MM.1S (cell line): ENCODE measurements around the gene NTN4.

Experiments used
- DNase-seq: peaks from one replicate; pipeline ENCODE4 v3.0.0-alpha.2; 2015
- H2AFZ ChIP-seq: fragments of 300-600 bp; sonication (generic); 2 replicates; pipeline ENCODE4 v1.6.0; 2016; ENCODE audit warnings: antibody characterized with exemption, low read length
- H3F3A ChIP-seq: fragments of 300-600 bp; sonication (generic); 2 replicates; pipeline ENCODE4 v1.6.1; 2016; ENCODE audit warnings: mild to moderate bottlenecking, antibody characterized with exemption, low read length, moderate library complexity, mixed read lengths; ENCODE audit not compliant: insufficient read depth
- H3K27ac ChIP-seq: fragments of 300-600 bp; sonication (generic); 2 replicates; pipeline ENCODE4 v1.5.1; 2016; ENCODE audit warnings: mild to moderate bottlenecking, low read length
- H3K27me3 ChIP-seq: fragments of 300-600 bp; sonication (generic); replicated peaks from 2 replicates; pipeline ENCODE4 v1.6.0; 2016; ENCODE audit warnings: low read length; ENCODE audit not compliant: insufficient read depth
- H3K36me3 ChIP-seq: fragments of 300-600 bp; sonication (generic); replicated peaks from 2 replicates; pipeline ENCODE4 v1.6.1; 2016; ENCODE audit warnings: mild to moderate bottlenecking, low read length, mixed read lengths; ENCODE audit not compliant: insufficient read depth
- H3K4me1 ChIP-seq: fragments of 300-600 bp; sonication (generic); 2 replicates; pipeline ENCODE4 v1.6.1; 2016; ENCODE audit warnings: low read length, mixed read lengths
- H3K4me2 ChIP-seq: fragments of 300-600 bp; sonication (generic); 2 replicates; pipeline ENCODE4 v1.6.0; 2016; ENCODE audit warnings: low read depth, low read length
- H3K4me3 ChIP-seq: fragments of 300-600 bp; sonication (generic); 2 replicates; pipeline ENCODE4 v1.5.1; 2016; ENCODE audit warnings: low read length, mixed read lengths
- H3K79me2 ChIP-seq: fragments of 300-600 bp; sonication (generic); 2 replicates; pipeline ENCODE4 v1.6.1; 2016; ENCODE audit warnings: mixed run types, low read length, mixed read lengths
- H3K9ac ChIP-seq: fragments of 300-600 bp; sonication (generic); 2 replicates; pipeline ENCODE4 v1.6.1; 2016; ENCODE audit warnings: low read length, mixed read lengths
- H3K9me2 ChIP-seq: fragments of 300-600 bp; sonication (generic); replicated peaks from 2 replicates; pipeline ENCODE4 v1.6.1; 2016; ENCODE audit warnings: mild to moderate bottlenecking, low read length, mixed read lengths; ENCODE audit not compliant: insufficient read depth
- H3K9me3 ChIP-seq: fragments of 300-600 bp; sonication (generic); replicated peaks from 2 replicates; pipeline ENCODE4 v1.6.1; 2016; ENCODE audit warnings: mild to moderate bottlenecking, low read length, mixed read lengths; ENCODE audit not compliant: insufficient read depth
- H4K20me1 ChIP-seq: fragments of 300-600 bp; sonication (generic); 2 replicates; pipeline ENCODE4 v1.6.1; 2016; ENCODE audit warnings: mild to moderate bottlenecking, low read length, moderate library complexity, mixed read lengths; ENCODE audit not compliant: insufficient read depth
- CTCF ChIP-seq: fragments of 300-600 bp; sonication (generic); IDR thresholded peaks from 2 replicates; pipeline ENCODE4 v1.5.1; 2016; ENCODE audit warnings: antibody characterized with exemption, low read length, mixed read lengths
- EZH2 ChIP-seq: fragments of 300-600 bp; sonication (generic); optimal IDR thresholded peaks from 2 replicates; pipeline ENCODE3; 2017; ENCODE audit warnings: low read depth, mild to moderate bottlenecking, antibody characterized with exemption, low read length, mixed read lengths
- EZH2phosphoT487 ChIP-seq: fragments of 300-600 bp; sonication (generic); IDR thresholded peaks from 2 replicates; pipeline ENCODE4 v1.6.1; 2018; ENCODE audit warnings: antibody characterized with exemption, low read length

The NTN4 gene

GRCh38 chr12:95796225-95796981 lies 5.8 kb upstream of the NTN4 start:
- no peak for TF ChIP-seq EZH2phosphoT487
- TF ChIP-seq EZH2: no peak
- TF ChIP-seq CTCF: no peak
- Histone ChIP-seq H3K9me3 (no peaks in the 10 kb centered on the region), H3K9ac (no peak overlapping the region), H3F3A (no peaks in the 10 kb centered on the region), H3K79me2 (no peaks in the 10 kb centered on the region), H3K4me3 (no peak overlapping the region), H3K27me3 (peaks cover 17% of the 10 kb centered on the region), H3K9me2 (no peaks in the 10 kb centered on the region), H3K27ac (no peak overlapping the region), H4K20me1 (no peaks in the 10 kb centered on the region), H3K36me3 (no peaks in the 10 kb centered on the region), H2AFZ (no peak overlapping the region), H3K4me2 (no peak overlapping the region), H3K4me1 (peaks cover 6% of the 10 kb centered on the region; the same call in 1 of the 2 replicates)
- DNase-seq: peak; percentile 19

GRCh38 chr12:95790917-95791849 lies 619 bp upstream of the NTN4 start:
- no peaks in the 10 kb centered on the region for H3K9me2 ChIP-seq
- no peak overlapping the region for H3K9ac ChIP-seq
- 0 out of 2 replicates have a peak overlapping the region, but pooled peaks have one; percentile 14 for H3K4me2 ChIP-seq
- H3K36me3 ChIP-seq: no peaks in the 10 kb centered on the region
- no peak overlapping the region for H3K27ac ChIP-seq
- DNase-seq: no peak
- no peak overlapping the region for H3K4me3 ChIP-seq
- no peaks in the 10 kb centered on the region for H3K79me2 ChIP-seq
- H3K4me1 ChIP-seq: no peaks in the 10 kb centered on the region
- TF ChIP-seq EZH2: no peak
- no peak for TF ChIP-seq EZH2phosphoT487
- TF ChIP-seq CTCF: no peak
- H2AFZ ChIP-seq: no peak overlapping the region
- no peaks in the 10 kb centered on the region for H3K9me3 ChIP-seq
- no peaks in the 10 kb centered on the region for H4K20me1 ChIP-seq
- no peaks in the 10 kb centered on the region for H3F3A ChIP-seq
- H3K27me3 ChIP-seq: peaks cover 39% of the 10 kb centered on the region

DNA sequence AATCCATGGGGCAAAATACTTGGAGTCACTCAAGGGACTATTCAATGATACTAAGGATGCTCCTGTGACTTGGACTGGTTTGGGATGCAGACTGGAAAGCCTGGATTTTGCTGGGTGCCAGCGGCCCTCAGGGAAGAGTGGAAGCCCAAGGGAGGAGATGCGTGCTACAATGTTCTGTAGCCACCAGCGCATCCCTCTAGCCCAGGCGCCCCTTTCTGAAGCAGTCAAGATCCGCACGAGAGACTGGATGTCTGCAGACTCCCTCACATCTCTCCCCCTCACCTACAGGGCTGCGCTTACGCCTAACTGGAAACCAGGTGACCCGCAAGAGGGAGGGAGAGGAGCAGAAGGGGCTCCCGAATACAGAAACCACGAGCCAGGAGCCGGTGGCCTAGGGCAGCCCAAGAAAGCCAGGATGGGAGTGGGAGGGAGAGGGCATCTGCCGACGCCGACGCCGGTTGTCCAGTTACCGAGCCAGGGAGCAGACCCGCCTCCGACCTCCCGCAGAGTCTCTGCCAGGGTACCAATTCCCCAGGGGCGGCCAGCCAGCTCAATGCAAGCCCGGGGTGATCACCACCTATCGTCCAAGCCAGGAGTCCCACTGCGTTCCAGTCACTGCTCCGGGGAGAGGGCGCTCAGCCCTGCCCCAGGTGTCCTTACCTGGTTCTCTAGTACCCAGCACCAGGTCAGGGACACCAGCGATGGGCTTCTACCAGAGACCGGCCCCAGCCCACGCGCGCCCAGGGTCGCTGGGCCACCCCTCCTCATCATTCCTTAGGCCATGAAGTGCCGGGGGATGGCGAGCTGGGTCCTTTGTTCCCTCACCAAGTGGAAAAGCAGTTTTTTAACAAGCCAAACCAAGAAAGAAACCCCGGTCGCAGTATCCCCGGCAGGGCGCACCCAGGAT lies 1.2 kb downstream of the NTN4 start:
- Histone ChIP-seq H3K9me2 (no peaks in the 10 kb centered on the region), H2AFZ (no peak overlapping the region), H4K20me1 (no peaks in the 10 kb centered on the region), H3F3A (no peaks in the 10 kb centered on the region), H3K27ac (no peak overlapping the region), H3K9ac (no peak overlapping the region), H3K9me3 (no peaks in the 10 kb centered on the region), H3K79me2 (no peaks in the 10 kb centered on the region), H3K4me1 (no peaks in the 10 kb centered on the region), H3K4me2 (peak overlapping the region; percentile 97; the same call in 1 of the 2 replicates), H3K27me3 (peaks cover 39% of the 10 kb centered on the region), H3K36me3 (no peaks in the 10 kb centered on the region), H3K4me3 (peak overlapping the region; percentile 58; the same call in 1 of the 2 replicates)
- TF ChIP-seq EZH2phosphoT487: no peak
- DNase-seq: no peak
